Measurements from ENCODE around the gene VPS33B.
A peak's percentile ranks its signal among the peaks of the same experiment; 100 is the strongest.

The VPS33B gene

GRCh38 chr15:90974216-90974615 is 48.2 kb downstream of the VPS33B start:
- DNase-seq = no peak

- no peak for DNase-seq
Observed at GRCh38 chr15:90972133-90972532, 50.3 kb downstream of the VPS33B start.

GRCh38 chr15:90970274-90970673 is 52.1 kb downstream of the VPS33B start:
- DNase-seq = no peak

- DNase-seq = no peak
Observed at GRCh38 chr15:90968434-90968833, 54.0 kb downstream of the VPS33B start.

- no peak for DNase-seq
Observed at GRCh38 chr15:90967206-90967605, 55.2 kb downstream of the VPS33B start.

- no peak for DNase-seq
Observed at GRCh38 chr15:90966262-90966661, 56.1 kb downstream of the VPS33B start.

GRCh38 chr15:90962021-90962420 is 60.4 kb downstream of the VPS33B start:
- DNase-seq = no peak

- no peak for DNase-seq
Observed at GRCh38 chr15:90960298-90961091, 61.9 kb downstream of the VPS33B start.

- DNase-seq = no peak
Observed at GRCh38 chr15:90959894-90960293, 62.5 kb downstream of the VPS33B start.

- DNase-seq = no peak
Observed at GRCh38 chr15:90959028-90959595, 63.3 kb downstream of the VPS33B start.

GRCh38 chr15:90957791-90958190 is 64.6 kb downstream of the VPS33B start:
- no peak for DNase-seq

- DNase-seq = no peak
Observed at GRCh38 chr15:90957031-90957790, 65.2 kb downstream of the VPS33B start.

- no peak for DNase-seq
Observed at GRCh38 chr15:90956274-90957030, 65.9 kb downstream of the VPS33B start.

GRCh38 chr15:90955624-90956273 is 66.6 kb downstream of the VPS33B start:
- no peak for DNase-seq

GRCh38 chr15:90954712-90955623 is 67.4 kb downstream of the VPS33B start, which contains the start of gene RCCD1:
Gene RCCD1, plus strand, starts transcription at chr15:90954884. Its CDS starts 1,851 bp downstream, at chr15:90956735.
- DNase-seq = peak; percentile 90

GRCh38 chr15:90953947-90954711 is 68.3 kb downstream of the VPS33B start:
- no peak for DNase-seq

GRCh38 chr15:90952901-90953677 is 69.3 kb downstream of the VPS33B start:
- no peak for DNase-seq

- no peak for DNase-seq
Observed at GRCh38 chr15:90950676-90951075, 71.7 kb downstream of the VPS33B start.

- DNase-seq = no peak
Observed at GRCh38 chr15:90949979-90950675, 72.3 kb downstream of the VPS33B start.

All from NCI-H1436 (cell line).